T-helper 2 cell (primary cell): ENCODE measurements around the gene PALB2.
A peak's percentile ranks its signal among the peaks of the same experiment; 100 is the strongest.
"Not testable (repeated sequence)": the region's sequence is repeated elsewhere in the genome, so short reads cannot be mapped to it uniquely, and the experiment has no call there.

Source experiments
- DNase-seq, 5 experiments: peaks; one replicate each; pipeline versions ENCODE4 v3.0.0 to v3.0.0-alpha.2; 2012 to 2022

The PALB2 gene

GRCh38 chr16:23642246-23642774 lies 1.2 kb upstream of the PALB2 start:
- no peak for DNase-seq

GRCh38 chr16:23640615-23640930 lies 537 bp downstream of the PALB2 start:
- peak in 2 of 5 experiments; percentile 2 to 29 for DNase-seq

GRCh38 chr16:23635958-23636357 lies 5.2 kb downstream of the PALB2 start:
- no peak for DNase-seq

GRCh38 chr16:23634461-23635036 lies 6.6 kb downstream of the PALB2 start:
- DNase-seq: no peak

- DNase-seq: not testable (repeated sequence)
Measured at GRCh38 chr16:23631874-23632273, 9.2 kb downstream of the PALB2 start.

GRCh38 chr16:23629516-23629915 lies 11.6 kb downstream of the PALB2 start:
- DNase-seq: no peak

- no peak for DNase-seq
Measured at GRCh38 chr16:23624092-23624491, 17.0 kb downstream of the PALB2 start.

DNA sequence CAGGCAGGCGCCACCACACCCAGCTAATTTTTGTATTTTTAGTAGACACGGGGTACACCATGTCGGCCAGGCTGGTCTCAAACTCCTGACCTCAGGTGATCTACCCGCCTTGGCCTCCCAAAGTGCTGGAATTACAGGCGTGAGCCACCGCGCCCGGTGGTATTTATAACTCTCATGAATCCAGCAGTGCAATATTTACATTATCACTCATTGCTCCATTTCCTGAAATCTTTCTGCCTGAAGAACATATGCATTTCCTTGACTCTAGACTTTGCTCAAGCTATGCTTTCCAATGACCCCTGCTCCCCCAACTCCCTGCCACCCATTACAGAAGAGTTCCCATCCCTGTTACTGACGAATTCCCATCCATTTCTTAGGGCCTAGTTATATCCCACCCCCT lies 25.3 kb downstream of the PALB2 start:
- no peak for DNase-seq

GRCh38 chr16:23611936-23612335 lies 29.2 kb downstream of the PALB2 start:
- no peak for DNase-seq

DNA sequence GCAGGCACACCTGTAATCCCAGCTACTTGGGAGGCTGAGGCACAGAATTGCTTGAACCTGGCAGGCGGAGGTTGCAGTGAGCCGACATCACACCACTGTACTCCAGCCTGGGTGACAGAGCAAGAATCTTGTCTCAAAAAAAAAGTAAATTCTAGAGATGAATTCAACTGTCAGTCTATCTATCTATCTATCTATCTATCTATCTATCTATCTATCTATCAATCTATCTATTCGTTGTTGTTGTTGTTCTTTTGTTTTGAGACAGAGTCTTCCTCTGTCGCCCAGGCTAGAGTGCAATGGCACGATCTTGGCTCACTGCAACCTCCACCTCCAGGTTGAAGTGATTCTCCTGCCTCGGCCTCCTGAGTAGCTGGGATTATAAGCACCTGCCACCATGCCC lies 30.2 kb downstream of the PALB2 start:
- DNase-seq: not testable (repeated sequence)

DNA sequence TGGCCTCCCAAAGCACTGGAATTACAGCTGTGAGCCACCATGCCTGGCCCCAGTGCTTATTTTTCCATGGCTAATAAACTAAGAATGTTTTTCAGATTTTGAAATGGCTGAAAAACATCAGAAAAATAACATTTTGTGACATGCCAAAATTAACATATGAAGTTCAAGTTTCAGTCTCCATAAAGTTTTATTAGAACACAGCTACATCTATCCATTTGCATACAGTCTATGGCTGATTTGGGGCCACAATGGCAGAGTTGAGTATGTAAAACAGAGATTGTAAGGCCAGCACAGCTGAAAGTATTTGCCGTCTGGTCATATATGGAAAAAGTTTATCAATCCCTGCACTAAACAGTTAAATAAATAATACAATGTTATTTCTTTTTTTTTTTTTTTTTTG lies 31.2 kb downstream of the PALB2 start:
- DNase-seq: no peak

DNA sequence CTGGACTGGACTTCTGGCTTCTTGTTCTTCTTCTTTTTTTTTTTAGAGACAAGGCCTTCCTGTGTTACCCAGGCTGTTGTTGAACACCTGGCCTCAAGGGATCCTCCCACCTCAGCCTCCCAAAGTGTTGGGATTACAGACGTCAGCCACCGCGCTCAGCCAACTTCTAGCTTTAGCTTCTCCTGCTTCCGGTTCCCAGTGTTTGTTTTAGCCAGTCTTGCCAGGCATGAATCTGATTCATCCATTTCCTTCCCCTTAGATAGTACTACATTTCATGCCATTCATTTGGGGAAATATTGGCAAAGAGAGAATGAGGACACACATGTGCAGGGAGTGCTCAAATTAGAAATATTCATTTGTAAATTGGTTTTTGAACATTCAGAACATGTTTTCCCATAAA lies 32.9 kb downstream of the PALB2 start:
- DNase-seq: no peak

- no peak for DNase-seq
Measured at GRCh38 chr16:23607726-23608125, 33.4 kb downstream of the PALB2 start.

GRCh38 chr16:23597003-23597756 lies 43.9 kb downstream of the PALB2 start:
- DNase-seq: peak in 1 of 5 experiments; percentile 48

GRCh38 chr16:23595951-23596720 lies 45.0 kb downstream of the PALB2 start, which contains the start of gene NDUFAB1:
TSS of gene NDUFAB1 (minus strand) at chr16:23596316. CDS start at chr16:23596290, 26 bp downstream.
- DNase-seq: peak; percentile 77 to 93 (median 85)

DNA sequence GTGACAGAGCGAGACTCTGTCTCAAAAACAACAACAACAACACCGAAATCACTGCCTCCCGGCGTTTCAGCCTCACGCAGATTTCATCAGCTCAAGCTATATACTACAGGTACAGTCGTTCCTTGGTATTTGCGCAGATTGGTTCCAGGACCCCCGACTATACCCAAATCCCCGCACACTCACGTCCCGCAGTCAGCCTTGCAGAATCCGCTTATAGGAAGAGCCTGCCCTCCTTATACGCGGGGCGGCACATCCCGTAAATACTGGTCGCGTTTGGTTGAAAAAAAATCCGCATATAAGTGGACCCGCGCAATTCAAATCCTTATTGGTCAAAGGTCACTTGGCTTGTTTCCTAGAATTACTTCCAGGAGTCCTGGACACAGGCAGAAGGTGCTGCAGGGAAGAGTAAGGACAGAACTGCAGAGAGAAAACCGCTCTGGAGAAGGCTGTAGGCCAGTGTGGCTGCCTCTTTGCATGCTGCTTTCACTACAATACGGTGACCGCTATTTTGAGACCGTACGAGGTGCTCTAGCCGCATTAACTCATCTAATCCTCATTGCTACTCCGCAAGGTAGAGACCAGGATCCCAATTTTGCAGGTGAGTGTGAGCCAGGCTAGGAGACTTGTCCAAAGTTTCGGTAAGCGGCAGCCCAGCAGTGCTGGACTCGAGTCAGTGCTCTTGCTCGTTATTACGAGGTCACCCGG lies 45.7 kb downstream of the PALB2 start:
- no peak for DNase-seq

DNA sequence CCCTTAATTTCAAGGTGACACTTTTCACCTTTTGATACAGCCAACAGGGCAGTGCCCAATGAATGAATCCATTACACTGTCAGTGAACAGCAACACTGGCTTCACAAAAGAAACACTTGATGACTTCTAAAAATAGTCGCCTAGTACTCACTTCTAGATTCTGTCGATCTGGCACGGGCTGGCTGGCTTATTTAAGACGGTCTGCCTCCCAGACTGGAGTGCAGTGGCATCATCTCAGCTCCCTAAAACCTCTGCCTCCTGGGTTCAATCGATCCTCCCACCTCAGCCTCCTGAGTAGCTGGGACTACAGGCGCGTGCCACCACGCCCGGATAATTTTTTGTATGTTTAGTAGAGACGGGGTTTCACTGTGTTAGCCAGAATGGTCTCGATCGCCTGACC lies 46.9 kb downstream of the PALB2 start:
- no peak for DNase-seq

DNA sequence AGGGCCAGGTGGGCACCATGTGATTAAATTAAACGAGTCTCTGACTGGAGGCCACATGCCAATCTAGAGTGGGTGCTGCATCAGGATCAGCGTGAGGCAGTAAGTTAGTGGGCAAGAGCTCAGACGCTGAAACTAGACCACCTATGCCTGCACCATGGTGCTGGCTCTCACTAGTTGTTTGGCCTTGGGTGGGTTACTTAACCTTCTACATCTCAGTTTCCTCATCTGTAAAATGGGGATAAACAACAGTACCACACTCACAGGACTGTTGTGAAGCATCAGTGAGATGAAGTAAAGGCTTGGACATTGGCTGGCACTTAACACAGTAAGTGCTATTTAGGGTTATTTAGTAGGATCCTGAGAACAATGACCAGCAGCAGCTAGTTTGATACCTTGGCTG lies 50.9 kb downstream of the PALB2 start:
- DNase-seq: no peak

- DNase-seq: no peak
Measured at GRCh38 chr16:23587726-23588125, 53.4 kb downstream of the PALB2 start.

DNA sequence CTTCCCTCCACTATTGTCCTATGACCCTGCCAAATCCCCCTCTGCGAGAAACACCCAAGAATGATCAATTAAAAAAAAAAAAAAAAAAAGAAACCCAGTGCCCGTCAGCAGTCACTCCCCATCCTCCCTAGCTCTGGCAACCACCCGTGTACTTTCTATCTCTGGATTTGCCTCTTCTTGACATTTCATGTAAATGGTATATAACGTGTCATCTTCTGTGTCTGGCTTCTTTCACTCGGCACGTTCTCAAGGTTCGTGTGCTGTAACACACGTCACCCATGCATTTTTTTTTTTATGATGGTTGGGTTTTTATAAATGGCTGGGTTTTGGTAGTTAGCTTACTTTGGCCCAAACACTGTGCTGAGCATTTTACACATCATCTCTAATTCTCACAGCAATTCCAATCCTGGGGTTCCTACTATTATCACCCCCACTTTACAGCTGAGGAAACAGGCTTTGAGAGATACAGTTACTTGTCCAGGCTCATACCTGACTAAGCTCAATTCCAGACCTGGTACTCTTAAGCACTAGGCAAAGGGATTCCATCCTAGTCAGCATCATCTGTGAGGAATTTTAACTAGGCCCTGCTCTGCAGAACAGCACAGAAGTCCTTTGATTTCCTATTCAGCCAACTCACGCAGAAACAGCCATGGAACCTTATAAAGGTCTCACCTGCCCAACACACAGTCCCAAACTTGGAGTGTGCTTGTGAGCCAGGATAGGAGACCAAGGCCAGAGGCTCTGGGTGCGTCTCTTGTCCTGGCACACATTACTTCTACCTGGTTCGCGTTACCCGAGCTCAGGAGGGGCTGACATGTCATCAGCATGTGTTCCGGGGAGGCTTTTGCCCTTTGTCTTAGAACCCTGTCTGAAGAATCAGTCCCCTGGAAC lies 56.7 kb downstream of the PALB2 start:
- DNase-seq: no peak

GRCh38 chr16:23583271-23583670 lies 57.8 kb downstream of the PALB2 start:
- not testable (repeated sequence) for DNase-seq

- no peak for DNase-seq
Measured at GRCh38 chr16:23581764-23582163, 59.3 kb downstream of the PALB2 start.
